Lower lobe of right lung (tissue), 2 donors: Measurements from ENCODE around the gene TUBB3. TPM values are rescaled to one million over a fixed set of nuclear protein-coding genes. Genes with fewer than 3 reads are reported as not detected.

ENCODE experiments used
- ATAC-seq, 2 donors: fragments of 200-7000 bp; cut with Tn5 transposase; one replicate each; pipeline ENCODE4 v1.9.1; 2020 to 2022; ENCODE audit warnings: mild to moderate bottlenecking in 2 of 2, moderate library complexity in 2 of 2
- DNase-seq: peaks from one replicate; pipeline ENCODE4 v3.0.0-alpha.2; 2020
- H3K27ac ChIP-seq: fragments of 200-600 bp; one replicate; pipeline ENCODE4 v1.8.0; 2022
- H3K27me3 ChIP-seq: fragments of 200-600 bp; one replicate; pipeline ENCODE4 v1.8.0; 2022; ENCODE audit warnings: low read depth
- H3K36me3 ChIP-seq: fragments of 200-600 bp; one replicate; pipeline ENCODE4 v1.8.0; 2022; ENCODE audit warnings: mild to moderate bottlenecking
- H3K4me1 ChIP-seq: fragments of 200-600 bp; one replicate; pipeline ENCODE4 v1.8.0; 2022
- H3K4me3 ChIP-seq: fragments of 200-600 bp; one replicate; pipeline ENCODE4 v1.8.0; 2022; ENCODE audit warnings: mild to moderate bottlenecking
- H3K9me3 ChIP-seq: fragments of 200-600 bp; one replicate; pipeline ENCODE4 v1.8.0; 2022
- CTCF ChIP-seq: fragments of 200-600 bp; IDR thresholded peaks from one replicate; pipeline ENCODE4 v1.8.0; 2022; ENCODE audit warnings: antibody characterized with exemption, mild to moderate bottlenecking
- intact Hi-C: fragments of 100-400 bp; cut with DNase I; formaldehyde crosslinking; loops from one replicate; pipeline ENCODE4 v1.11.0; 2022
- total RNA-seq: library from RNA; stranded (reverse); fragmentation: NEBNext Ultra II Directional; extraction: Animal tissue kit (Norgen Biotek cat#: 25700); gene quantifications from one replicate; pipeline ENCODE4 v1.2.1, GENCODE V29; 2021
- donor health status: DM: no; HTN: yes; CAD: no; lungs with severe emphysema.

Gene TUBB3
- total RNA-seq, 1 donor from 2014 or later: 2.1 TPM

GRCh38 chr16:89981414-89981813 is 58.3 kb downstream of the TUBB3 start:
- peaks cover 87% of the 10 kb centered on the region for H3K36me3 ChIP-seq
- ATAC-seq: no peak
- no peaks in the 10 kb centered on the region for H3K9me3 ChIP-seq
- H3K4me1 ChIP-seq: no peaks in the 10 kb centered on the region
- no peak overlapping the region for H3K4me3 ChIP-seq
- H3K27me3 ChIP-seq: no peaks in the 10 kb centered on the region
- intact Hi-C loops: no loop called here
- no peak for TF ChIP-seq CTCF
- no peak overlapping the region for H3K27ac ChIP-seq
- DNase-seq: no peak

- TF ChIP-seq CTCF: no peak
- H3K4me1 ChIP-seq: no peaks in the 10 kb centered on the region
- no peak for DNase-seq
- no peak overlapping the region for H3K4me3 ChIP-seq
- H3K27me3 ChIP-seq: no peaks in the 10 kb centered on the region
- H3K27ac ChIP-seq: no peak overlapping the region
- intact Hi-C loops: no loop called here
- H3K36me3 ChIP-seq: peaks cover 96% of the 10 kb centered on the region
- no peak for ATAC-seq
- no peaks in the 10 kb centered on the region for H3K9me3 ChIP-seq
Observed at GRCh38 chr16:89982318-89982717, 59.2 kb downstream of the TUBB3 start.

- Histone ChIP-seq H3K9me3 (no peaks in the 10 kb centered on the region), H3K4me3 (no peak overlapping the region), H3K36me3 (peaks cover 94% of the 10 kb centered on the region), H3K4me1 (no peaks in the 10 kb centered on the region), H3K27me3 (no peaks in the 10 kb centered on the region), H3K27ac (no peak overlapping the region)
- intact Hi-C loops: no loop called here
- DNase-seq (no peak), ATAC-seq (no peak)
- TF ChIP-seq CTCF: no peak
Observed at GRCh38 chr16:89983536-89983935, 60.4 kb downstream of the TUBB3 start.

- H3K27ac ChIP-seq: no peak overlapping the region
- H3K36me3 ChIP-seq: peaks cover 95% of the 10 kb centered on the region
- H3K4me3 ChIP-seq: no peak overlapping the region
- intact Hi-C loops: no loop called here
- TF ChIP-seq CTCF: no peak
- H3K27me3 ChIP-seq: no peaks in the 10 kb centered on the region
- H3K9me3 ChIP-seq: no peaks in the 10 kb centered on the region
- H3K4me1 ChIP-seq: no peaks in the 10 kb centered on the region
- no peak for ATAC-seq
- no peak for DNase-seq
Observed at GRCh38 chr16:89984216-89984615, 61.1 kb downstream of the TUBB3 start.

- DNase-seq: no peak
Observed at GRCh38 chr16:89985219-89985618, 62.1 kb downstream of the TUBB3 start.

More at GRCh38 chr16:89985219-89985618, 62.1 kb downstream of the TUBB3 start:
- intact Hi-C loops: no loop called here
- Histone ChIP-seq H3K9me3 (no peaks in the 10 kb centered on the region), H3K36me3 (peaks cover 90% of the 10 kb centered on the region), H3K4me3 (no peak overlapping the region), H3K27ac (no peak overlapping the region), H3K4me1 (no peaks in the 10 kb centered on the region), H3K27me3 (no peaks in the 10 kb centered on the region)
- ATAC-seq: no peak
- TF ChIP-seq CTCF: no peak

Other genes starting within 250 kb of the TUBB3 start
- gene CDK10, start 236.7 kb upstream of the TUBB3 start, total RNA-seq: 79.6 TPM
- 10.3 TPM for gene SPATA2L, start 221.6 kb upstream of the TUBB3 start, total RNA-seq
- 15.6 TPM for gene VPS9D1, start 202.4 kb upstream of the TUBB3 start, total RNA-seq
- 33.2 TPM for gene ZNF276, start 201.8 kb upstream of the TUBB3 start, total RNA-seq
- 7.9 TPM for gene FANCA, start 106.7 kb upstream of the TUBB3 start, total RNA-seq
- 15.8 TPM for gene SPIRE2, start 94.9 kb upstream of the TUBB3 start, total RNA-seq
- gene TCF25, start 49.8 kb upstream of the TUBB3 start, total RNA-seq: 152 TPM
- 5.3 TPM for gene MC1R, start 4.5 kb upstream of the TUBB3 start, total RNA-seq
- gene DEF8, start 25.4 kb downstream of the TUBB3 start, total RNA-seq: 66.0 TPM
- 4.2 TPM for gene DBNDD1, start 96.1 kb downstream of the TUBB3 start, total RNA-seq
- gene PRDM7, start 154.0 kb downstream of the TUBB3 start, total RNA-seq: not detected